Measurements from ENCODE around the gene VPS45. TPM values are rescaled to one million over a fixed set of nuclear protein-coding genes. Genes with fewer than 3 reads are reported as not detected.

VPS45 gene
- total and polyA plus RNA-seq, 3 donors from 2014 or later: 28.4 to 50.7 (median 50.3) TPM

- TF ChIP-seq CTCF (IDR thresholded peaks at IDR 0.05) (no peak), POLR2A (IDR thresholded peaks at IDR 0.05) (no peak)
- no peak overlapping the region for H3K4me3 ChIP-seq
- H3K4me1 ChIP-seq: no peaks in the 10 kb centered on the region
- no peak overlapping the region for H3K27ac ChIP-seq
- no peak for DNase-seq
- no peaks in the 10 kb centered on the region for H3K27me3 ChIP-seq
- intact Hi-C loops (cut with DNase I; ENCODE audit: low total_unique reads): no loop called here
- 66 to 71% methylated on average over 3 of the region's 3 CpGs for WGBS, 2 donors
- no peaks in the 10 kb centered on the region for H3K36me3 ChIP-seq (ENCODE audit: low read depth, missing control alignments)
- no peaks in the 10 kb centered on the region for H3K9me3 ChIP-seq
Measured at GRCh38 chr1:150061632-150062101, 5.9 kb upstream of the VPS45 start.

GRCh38 chr1:150062113-150062512, 5.5 kb upstream of the VPS45 start:
- intact Hi-C loops (cut with DNase I; ENCODE audit: low total_unique reads): no loop called here
- no peak overlapping the region for H3K27ac ChIP-seq

GRCh38 chr1:150065184-150065871, 2.2 kb upstream of the VPS45 start:
- H3K27ac ChIP-seq: no peak overlapping the region
- intact Hi-C loops (cut with DNase I; ENCODE audit: low total_unique reads): no loop called here
- H3K9me3 ChIP-seq: no peaks in the 10 kb centered on the region
- peaks cover 11% of the 10 kb centered on the region for H3K4me1 ChIP-seq
- no peaks in the 10 kb centered on the region for H3K27me3 ChIP-seq
- no peaks in the 10 kb centered on the region for H3K36me3 ChIP-seq (ENCODE audit: low read depth, missing control alignments)
- 84 to 92% methylated on average over 5 of the region's 5 CpGs for WGBS, 2 donors
- no peak for TF ChIP-seq CTCF (IDR thresholded peaks at IDR 0.05)
- no peak for TF ChIP-seq POLR2A (IDR thresholded peaks at IDR 0.05)
- DNase-seq: no peak
- H3K4me3 ChIP-seq: no peak overlapping the region

More at GRCh38 chr1:150062113-150062512, 5.5 kb upstream of the VPS45 start:
- Histone ChIP-seq H3K4me3 (no peak overlapping the region), H3K9me3 (no peaks in the 10 kb centered on the region), H3K4me1 (no peaks in the 10 kb centered on the region), H3K27me3 (no peaks in the 10 kb centered on the region), H3K36me3 (ENCODE audit: low read depth, missing control alignments) (no peaks in the 10 kb centered on the region)
- DNase-seq: no peak
- no peak for TF ChIP-seq CTCF (IDR thresholded peaks at IDR 0.05)
- TF ChIP-seq POLR2A (IDR thresholded peaks at IDR 0.05): no peak
- 90 to 93% methylated on average over 4 of the region's 4 CpGs for WGBS, 2 donors

GRCh38 chr1:150066328-150066727, 1.2 kb upstream of the VPS45 start:
- no peaks in the 10 kb centered on the region for H3K9me3 ChIP-seq
- intact Hi-C loops (cut with DNase I; ENCODE audit: low total_unique reads): no loop called here
- DNase-seq: no peak
- peak overlapping the region; percentile 91 to 94 for H3K27ac ChIP-seq
- peak overlapping the region in 1 of 2 donors; percentile 86 for H3K4me3 ChIP-seq
- peaks cover 11% of the 10 kb centered on the region for H3K4me1 ChIP-seq
- H3K36me3 ChIP-seq (ENCODE audit: low read depth, missing control alignments): no peaks in the 10 kb centered on the region
- TF ChIP-seq POLR2A (IDR thresholded peaks at IDR 0.05) (no peak), CTCF (IDR thresholded peaks at IDR 0.05) (no peak)
- H3K27me3 ChIP-seq: no peaks in the 10 kb centered on the region

GRCh38 chr1:150066838-150067183, 765 bp upstream of the VPS45 start:
- intact Hi-C loops (cut with DNase I; ENCODE audit: low total_unique reads): no loop called here
- Histone ChIP-seq H3K27ac (peak overlapping the region; percentile 91 to 94), H3K9me3 (no peaks in the 10 kb centered on the region), H3K36me3 (ENCODE audit: low read depth, missing control alignments) (no peaks in the 10 kb centered on the region), H3K4me3 (peak overlapping the region; percentile 84 to 86), H3K4me1 (peaks cover 11% of the 10 kb centered on the region), H3K27me3 (no peaks in the 10 kb centered on the region)
- DNase-seq: no peak
- no peak for TF ChIP-seq CTCF (IDR thresholded peaks at IDR 0.05)
- no peak for TF ChIP-seq POLR2A (IDR thresholded peaks at IDR 0.05)
- 0 to 1% methylated on average over 14 to 17 of the region's 18 CpGs for WGBS, 2 donors
